Measurements from ENCODE around the gene PIGX.
"Not testable (repeated sequence)": the region's sequence is repeated elsewhere in the genome, so short reads cannot be mapped to it uniquely, and the experiment has no call there.

DNA sequence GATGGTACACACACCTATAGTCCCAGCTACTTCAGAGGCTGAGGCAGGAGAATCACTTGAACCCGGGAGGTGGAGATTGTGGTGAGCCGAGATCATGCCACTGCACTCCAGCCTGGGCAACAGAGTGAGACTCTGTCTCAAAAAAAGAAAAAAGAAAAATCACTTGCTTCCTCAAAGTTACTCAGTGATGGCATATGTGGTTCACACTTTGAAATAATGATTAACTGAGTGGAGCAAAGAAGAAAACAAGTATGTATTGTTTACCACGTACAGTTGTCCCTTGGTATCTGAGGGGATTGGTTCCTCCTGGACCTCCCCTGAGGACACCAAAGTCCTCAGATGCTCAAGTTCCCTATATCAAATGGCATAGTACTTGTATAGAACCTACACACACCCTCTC, 5.0 kb downstream of the PIGX start:
- TF ChIP-seq REST (IDR thresholded peaks at IDR 0.05); GABPA (IDR thresholded peaks at IDR 0.05 in 1 of 2, conservative IDR thresholded peaks at IDR 0.05 in 1 of 2); ZBTB33 (IDR thresholded peaks at IDR 0.05); FOXA1 (IDR thresholded peaks at IDR 0.05); NR2F2 (IDR thresholded peaks at IDR 0.05); TAF1 (conservative IDR thresholded peaks at IDR 0.05); RAD21 (IDR thresholded peaks at IDR 0.05); RXRA (IDR thresholded peaks at IDR 0.05); EGR1 (IDR thresholded peaks at IDR 0.05; ENCODE audit: low read depth in 2 of 2); HNF4G (IDR thresholded peaks at IDR 0.05): not testable (repeated sequence)
- TF ChIP-seq, protein P1, sequence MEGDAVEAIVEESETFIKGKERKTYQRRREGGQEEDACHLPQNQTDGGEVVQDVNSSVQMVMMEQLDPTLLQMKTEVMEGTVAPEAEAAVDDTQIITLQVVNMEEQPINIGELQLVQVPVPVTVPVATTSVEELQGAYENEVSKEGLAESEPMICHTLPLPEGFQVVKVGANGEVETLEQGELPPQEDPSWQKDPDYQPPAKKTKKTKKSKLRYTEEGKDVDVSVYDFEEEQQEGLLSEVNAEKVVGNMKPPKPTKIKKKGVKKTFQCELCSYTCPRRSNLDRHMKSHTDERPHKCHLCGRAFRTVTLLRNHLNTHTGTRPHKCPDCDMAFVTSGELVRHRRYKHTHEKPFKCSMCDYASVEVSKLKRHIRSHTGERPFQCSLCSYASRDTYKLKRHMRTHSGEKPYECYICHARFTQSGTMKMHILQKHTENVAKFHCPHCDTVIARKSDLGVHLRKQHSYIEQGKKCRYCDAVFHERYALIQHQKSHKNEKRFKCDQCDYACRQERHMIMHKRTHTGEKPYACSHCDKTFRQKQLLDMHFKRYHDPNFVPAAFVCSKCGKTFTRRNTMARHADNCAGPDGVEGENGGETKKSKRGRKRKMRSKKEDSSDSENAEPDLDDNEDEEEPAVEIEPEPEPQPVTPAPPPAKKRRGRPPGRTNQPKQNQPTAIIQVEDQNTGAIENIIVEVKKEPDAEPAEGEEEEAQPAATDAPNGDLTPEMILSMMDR (IDR thresholded peaks at IDR 0.05; ENCODE audit: low read depth, low read length, missing input control): not testable (repeated sequence)
- TF ChIP-seq, protein P2, sequence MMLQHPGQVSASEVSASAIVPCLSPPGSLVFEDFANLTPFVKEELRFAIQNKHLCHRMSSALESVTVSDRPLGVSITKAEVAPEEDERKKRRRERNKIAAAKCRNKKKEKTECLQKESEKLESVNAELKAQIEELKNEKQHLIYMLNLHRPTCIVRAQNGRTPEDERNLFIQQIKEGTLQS (IDR thresholded peaks at IDR 0.05): not testable (repeated sequence)
- TF ChIP-seq, protein P3, sequence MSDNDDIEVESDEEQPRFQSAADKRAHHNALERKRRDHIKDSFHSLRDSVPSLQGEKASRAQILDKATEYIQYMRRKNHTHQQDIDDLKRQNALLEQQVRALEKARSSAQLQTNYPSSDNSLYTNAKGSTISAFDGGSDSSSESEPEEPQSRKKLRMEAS (IDR thresholded peaks at IDR 0.05): not testable (repeated sequence)

All from liver (tissue), 3 donors.